G401 (cell line): Measurements from ENCODE around the gene CDH4. TPM values are rescaled to one million over a fixed set of nuclear protein-coding genes. Genes with fewer than 3 reads are reported as not detected.
"Not testable (repeated sequence)": the region's sequence is repeated elsewhere in the genome, so short reads cannot be mapped to it uniquely, and the experiment has no call there.

Experiments used
- DNase-seq: peaks from one replicate; pipeline ENCODE4 v3.0.0-alpha.2; 2015; ENCODE audit warnings: low spot score
- in situ Hi-C: cut with HindIII; loops from 2 replicates; pipeline ENCODE4 v1.10.0; 2016; ENCODE audit warnings: low sequenced_read_pairs, mixed read lengths
- total RNA-seq: library from RNA; depleted of rRNA; stranded (reverse); fragments of >200 nt; shearing (Covaris generic); gene quantifications from 2 replicates; pipeline ENCODE4 v1.2.3, GENCODE V29; 2014

Gene CDH4
- total RNA-seq, 1 experiment from 2014 or later, result 12.9 TPM

- DNase-seq, result no peak
- in situ Hi-C loops, result no loop called here
These were observed 170.8 kb downstream of the CDH4 start for GRCh38 chr20:61422636-61423425.

- in situ Hi-C loops, result no loop called here
- DNase-seq, result no peak
These were observed 172.1 kb downstream of the CDH4 start for GRCh38 chr20:61424011-61424627.

DNA sequence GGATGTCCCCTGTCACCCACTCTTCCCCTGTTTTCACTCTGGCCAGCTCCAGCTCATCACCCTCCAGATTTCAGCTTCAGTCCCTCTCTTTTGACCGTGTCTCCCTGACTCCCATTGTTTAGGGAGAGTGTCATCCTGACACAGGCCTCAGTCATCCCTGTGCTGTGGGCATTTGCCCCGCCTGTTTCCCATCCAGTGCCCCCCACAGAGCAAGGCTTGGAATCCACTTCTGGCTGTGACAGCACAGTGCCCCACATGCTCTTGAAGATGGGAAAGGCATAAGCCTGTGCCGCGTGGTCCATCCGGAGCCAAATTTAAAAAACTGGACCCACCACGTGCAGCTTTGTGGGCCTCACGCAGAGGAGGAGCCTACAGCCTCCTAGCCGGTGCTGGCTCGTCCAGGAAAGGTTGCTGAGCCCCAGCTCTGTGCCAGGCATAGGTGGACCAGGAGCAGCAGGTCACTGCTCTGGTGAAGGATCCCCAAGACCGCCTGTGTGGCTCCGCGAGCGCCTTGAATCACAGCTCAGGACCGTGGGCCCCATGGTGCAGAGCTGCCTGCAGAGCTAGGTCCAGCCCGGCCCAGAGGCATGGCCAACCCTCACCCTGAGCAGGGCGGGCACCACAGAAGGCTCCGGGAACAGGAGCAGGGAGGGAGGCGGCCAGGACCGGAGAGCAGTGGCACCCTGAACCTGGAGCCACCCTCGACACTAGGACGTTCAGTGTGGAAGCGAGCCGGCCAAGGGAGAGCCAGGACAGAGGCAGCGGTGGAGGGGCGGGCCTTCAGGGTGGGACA is 172.8 kb downstream of the CDH4 start:
- DNase-seq, result no peak
- in situ Hi-C loops, result no loop called here

DNA sequence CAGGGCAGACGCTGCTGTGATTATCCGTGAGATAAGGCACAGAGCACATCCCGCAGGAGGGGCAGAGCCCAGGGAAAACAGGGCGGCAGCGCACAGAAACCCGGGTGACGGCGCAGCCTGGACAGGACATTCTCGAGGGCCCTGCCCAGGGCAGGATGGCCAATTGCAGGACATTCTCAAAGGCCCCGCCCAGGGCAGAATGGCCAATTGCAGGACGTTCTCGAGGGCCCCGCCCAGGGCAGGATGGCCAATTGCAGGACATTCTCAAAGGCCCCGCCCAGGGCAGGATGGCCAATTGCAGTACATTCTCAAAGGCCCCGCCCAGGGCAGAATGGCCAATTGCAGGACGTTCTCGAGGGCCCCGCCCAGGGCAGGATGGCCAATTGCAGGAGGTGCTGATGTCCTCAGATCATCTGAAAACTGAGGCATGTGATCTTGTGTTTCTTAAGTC is 173.5 kb downstream of the CDH4 start:
- in situ Hi-C loops, result not testable (repeated sequence)

DNA sequence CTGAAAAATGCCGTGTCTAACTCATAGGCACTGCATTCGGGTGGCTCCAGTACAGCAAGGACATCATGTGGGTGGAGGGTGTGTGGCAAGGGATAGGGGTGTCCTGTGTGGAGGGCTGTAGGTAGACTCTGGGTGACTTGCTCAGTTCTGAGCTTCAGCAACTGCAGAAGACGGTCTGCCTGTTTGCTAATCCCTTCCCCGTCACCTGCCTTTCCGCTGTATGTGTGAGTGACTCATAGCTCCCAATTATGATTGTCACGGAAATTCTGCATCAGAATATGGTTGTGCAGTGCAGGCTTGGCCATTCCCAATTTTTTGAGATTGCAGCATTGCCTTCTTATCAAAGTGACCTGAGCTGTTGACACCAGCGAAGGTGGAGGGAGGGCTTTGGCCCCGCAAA is 174.3 kb downstream of the CDH4 start:
- in situ Hi-C loops, result no loop called here

More for the DNA sequence above, 173.5 kb downstream of the CDH4 start:
- not testable (repeated sequence) for DNase-seq

DNA sequence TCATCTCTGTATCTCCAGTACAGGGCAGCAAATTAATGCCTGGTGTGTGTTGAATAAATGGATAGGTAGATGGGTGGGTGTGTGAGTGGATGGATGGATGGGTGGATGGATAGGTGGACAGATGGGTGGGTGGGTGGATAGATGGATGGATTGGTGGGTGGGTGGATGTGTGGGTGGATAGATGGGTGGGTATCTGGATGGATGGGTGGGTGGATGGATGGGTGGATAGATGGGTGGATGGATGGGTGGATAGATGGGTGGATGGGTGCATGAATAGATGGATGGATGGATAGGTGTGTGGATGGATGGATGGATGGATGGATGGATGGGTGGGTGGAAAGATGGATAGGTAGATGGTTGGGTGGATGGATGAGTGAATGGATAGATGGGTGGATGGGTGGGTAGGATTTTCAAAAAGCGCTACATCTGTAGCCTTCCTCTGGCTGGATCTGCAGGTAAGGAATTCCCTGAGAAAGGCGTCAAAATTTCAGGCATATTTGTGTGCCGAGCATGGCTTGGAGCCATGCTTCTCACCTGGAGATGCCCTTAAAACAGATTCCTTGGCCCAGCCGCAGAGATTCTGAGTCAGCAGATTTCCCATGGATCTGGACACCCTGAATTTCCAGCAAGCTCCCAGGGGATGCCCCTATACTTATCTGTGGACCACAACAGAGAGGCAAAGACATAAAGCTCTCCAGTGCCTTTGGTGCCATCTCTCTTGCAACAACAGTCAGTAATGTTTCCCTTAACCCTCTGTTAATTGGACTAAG is 177.6 kb downstream of the CDH4 start:
- in situ Hi-C loops, result no loop called here
- no peak for DNase-seq

More for the DNA sequence above, 174.3 kb downstream of the CDH4 start:
- no peak for DNase-seq

DNA sequence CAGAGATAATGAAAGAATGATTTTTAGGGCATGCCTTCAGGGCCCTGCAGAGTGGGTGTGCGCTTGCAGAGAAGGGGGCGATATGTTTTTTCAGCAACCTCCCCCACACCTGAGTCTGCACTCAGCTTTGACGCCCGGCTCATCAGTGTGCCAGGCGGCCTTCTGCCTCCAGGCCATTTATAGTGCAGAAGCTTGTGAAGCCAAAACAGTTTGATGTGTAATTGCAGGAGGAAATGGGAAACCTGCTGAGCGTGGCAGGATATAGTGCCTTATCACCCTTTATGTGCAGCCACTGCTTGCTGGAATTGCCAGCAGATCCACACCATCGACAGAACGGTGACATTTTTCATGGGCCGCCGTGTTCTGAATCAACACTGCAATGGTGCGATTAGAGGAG is 178.2 kb downstream of the CDH4 start:
- no peak for DNase-seq
- in situ Hi-C loops, result no loop called here

DNA sequence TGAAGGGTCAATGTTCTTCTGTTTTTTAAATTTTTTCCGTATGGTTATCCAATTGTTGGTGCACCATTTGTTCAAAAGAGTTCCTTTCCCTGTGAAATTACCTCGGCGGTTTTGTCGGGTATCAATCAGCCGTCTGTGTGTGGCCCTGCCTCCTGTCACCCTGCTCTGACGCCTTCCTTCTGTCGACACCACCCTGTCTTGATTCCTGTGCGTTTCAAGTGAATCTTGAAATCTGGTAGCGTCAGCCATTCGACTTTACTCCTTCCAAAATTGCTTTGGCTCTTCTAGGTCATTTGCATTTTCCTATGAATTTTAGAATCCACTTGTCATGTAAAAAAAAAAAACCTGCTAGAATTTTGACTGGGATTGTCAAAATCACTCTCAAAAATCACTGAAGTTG is 181.1 kb downstream of the CDH4 start:
- in situ Hi-C loops, result no loop called here
- no peak for DNase-seq

- no peak for DNase-seq
- in situ Hi-C loops, result no loop called here
These were observed 181.8 kb downstream of the CDH4 start for GRCh38 chr20:61433816-61434215.

GRCh38 chr20:61434341-61434781 is 182.3 kb downstream of the CDH4 start:
- in situ Hi-C loops, result no loop called here
- DNase-seq, result no peak

DNA sequence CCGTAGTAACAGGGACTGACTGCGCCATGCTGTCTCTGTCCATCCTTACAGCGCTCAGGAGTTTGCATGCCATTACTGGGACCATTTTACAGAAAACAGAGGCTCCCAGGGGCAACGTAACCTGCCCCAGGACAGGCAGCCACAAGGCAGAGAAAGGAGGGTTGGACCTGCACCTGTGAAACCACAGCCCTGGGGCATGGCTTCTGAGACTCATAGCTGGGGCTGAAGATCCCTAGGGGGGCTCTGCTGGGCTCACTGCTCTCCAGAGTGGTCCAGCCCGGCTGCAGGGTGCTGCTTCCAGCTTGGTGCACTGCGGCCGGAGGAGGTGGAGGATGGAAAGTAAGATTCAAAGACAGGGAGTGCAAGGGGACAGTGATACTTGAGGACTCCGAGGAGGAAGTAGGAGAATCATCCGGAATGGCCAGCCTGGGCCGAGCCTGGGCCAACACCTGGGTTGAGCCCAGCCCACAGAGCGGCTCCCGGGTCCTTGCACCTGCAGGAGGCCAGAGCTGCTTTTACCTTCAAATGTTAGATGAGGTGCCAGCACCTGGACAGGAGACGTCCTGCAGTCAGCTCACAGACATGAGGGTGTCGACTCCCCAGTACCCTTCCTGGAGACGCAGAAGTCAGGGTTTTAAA is 183.2 kb downstream of the CDH4 start:
- DNase-seq, result no peak
- in situ Hi-C loops, result no loop called here

DNA sequence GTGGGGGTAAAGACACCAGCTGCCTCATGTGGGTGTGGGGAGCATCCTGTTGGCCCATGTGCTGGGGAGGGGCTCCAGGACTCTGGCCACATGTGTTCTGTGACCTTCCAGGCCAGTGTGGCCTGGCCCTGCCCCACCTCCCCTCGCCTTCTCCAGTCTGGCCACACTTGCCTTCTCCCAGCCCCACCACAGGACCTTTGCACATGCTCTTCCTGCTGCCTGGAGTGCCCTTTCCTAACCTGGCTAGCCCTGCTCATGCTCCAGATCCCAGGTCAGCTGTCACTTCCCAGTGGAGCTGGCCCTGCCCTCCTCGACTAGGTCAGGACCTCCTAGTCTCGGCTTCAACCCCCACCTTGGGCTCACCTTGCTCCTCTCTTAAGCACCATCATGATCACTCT is 183.8 kb downstream of the CDH4 start:
- in situ Hi-C loops, result no loop called here
- no peak for DNase-seq

DNA sequence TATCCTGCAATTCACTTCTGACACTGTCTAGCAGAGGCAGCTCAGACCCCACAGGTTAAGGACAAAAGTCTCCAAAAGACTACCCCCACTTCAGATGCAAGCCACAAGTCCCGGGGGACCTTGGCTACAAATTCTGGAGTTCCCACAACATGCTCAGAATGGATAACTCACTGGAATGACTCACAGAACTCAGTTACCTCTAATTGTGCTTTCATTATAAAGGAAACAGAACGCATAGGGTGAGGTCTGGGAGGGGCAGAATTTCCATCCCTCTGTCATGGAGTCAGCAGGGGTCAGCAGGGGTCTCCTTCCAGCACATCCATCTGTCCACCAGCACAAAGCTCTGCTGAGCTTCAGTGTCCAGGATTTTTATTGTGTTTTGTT is 184.2 kb downstream of the CDH4 start:
- no peak for DNase-seq
- in situ Hi-C loops, result no loop called here

DNA sequence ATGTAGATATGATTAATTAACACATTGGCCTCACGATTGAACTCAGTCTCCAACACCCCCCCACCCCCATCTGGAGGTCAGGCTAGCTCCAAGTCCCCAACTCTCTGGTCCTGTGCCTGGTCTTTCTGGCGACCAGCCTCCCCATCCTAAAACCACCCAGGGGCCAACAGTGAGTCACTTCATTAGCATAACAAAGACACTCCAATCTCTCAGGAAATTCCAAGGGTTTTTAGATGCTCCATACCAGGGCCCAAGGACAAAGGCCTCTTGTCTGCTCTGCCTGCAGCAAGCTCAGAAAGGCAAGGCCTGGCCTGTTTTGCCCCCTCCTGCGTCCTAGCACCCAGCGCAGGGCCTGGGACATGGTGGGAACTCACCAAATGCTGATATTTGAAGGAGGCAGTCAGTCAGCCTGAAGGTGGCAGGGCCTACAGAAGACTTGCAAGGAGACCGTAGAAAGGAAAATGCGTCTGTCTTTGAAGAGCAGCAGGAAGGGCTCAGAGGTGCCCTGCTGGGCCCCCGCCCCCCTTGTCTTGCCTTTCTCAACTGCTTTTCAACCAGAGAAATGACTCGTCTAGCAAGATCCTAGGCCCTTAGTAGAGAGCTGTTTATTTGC is 184.7 kb downstream of the CDH4 start:
- no peak for DNase-seq
- in situ Hi-C loops, result no loop called here

DNA sequence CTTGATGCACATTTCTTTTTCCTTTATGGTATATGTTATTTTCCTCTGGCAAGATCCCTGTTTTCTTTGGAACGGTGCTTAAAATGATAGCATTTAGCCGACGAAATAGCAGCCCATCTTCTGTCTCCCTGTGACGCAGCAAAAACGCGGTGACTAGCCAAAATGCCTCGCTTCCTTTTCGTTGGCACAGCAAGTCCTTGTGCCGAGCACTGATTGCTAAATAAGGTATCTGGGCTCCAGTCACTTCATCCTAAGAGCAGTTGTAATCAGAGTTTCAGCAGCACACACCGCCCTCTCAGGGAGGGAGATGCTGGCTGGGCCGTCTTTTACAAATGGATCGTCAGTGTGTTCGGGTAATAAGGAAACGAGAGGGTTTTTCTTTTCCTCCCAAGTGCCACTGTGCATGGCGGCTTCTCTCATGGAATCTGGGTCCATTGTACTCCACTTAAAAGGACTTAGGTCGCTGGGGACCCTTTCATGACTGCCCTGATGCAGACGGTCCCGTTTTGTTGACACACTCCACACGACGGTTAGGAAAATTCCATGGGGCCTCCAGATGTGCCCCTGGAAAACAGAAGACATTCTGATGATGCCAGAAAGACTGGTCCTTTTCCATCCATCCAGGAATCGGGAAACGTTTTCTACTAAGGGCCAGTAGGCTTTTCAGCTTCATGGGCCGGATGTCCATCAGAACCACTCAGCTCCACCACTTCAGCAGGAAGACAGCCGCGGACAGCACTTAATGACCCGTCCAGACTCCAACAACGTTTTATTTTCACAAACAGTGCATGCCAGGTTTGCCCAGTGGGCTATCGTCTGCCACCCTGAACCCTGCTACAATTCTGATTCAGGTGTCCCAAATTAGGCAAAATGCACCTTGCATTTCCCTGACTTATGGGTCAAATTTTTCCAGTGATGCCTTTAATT is 185.5 kb downstream of the CDH4 start:
- peak; percentile 8 for DNase-seq
- in situ Hi-C loops, result no loop called here

- no peak for DNase-seq
These were observed 186.2 kb downstream of the CDH4 start for GRCh38 chr20:61438285-61438684.

GRCh38 chr20:61439251-61439650 is 187.2 kb downstream of the CDH4 start:
- in situ Hi-C loops, result no loop called here
- no peak for DNase-seq

More at GRCh38 chr20:61438285-61438684, 186.2 kb downstream of the CDH4 start:
- in situ Hi-C loops, result no loop called here
